SK-N-SH (cell line): ENCODE measurements around the gene ARAP3. TPM values are rescaled to one million over a fixed set of nuclear protein-coding genes. Genes with fewer than 3 reads are reported as not detected.

ENCODE experiments used
- CTCF ChIA-PET: fragments of 300-600, 350-600 bp; formaldehyde crosslinking; extraction: SDS; loops from one replicate; lab custom pipeline; 2021; lab: Yijun Ruan, JAX
- POLR2A ChIA-PET: fragments of 350-600 bp; sonication (Branson Sonifier 250); formaldehyde crosslinking; extraction: SDS; loops from one replicate; lab custom pipeline; 2020; ENCODE audit warnings: antibody characterized with exemption, inconsistent platforms; lab: Yijun Ruan, JAX
- DNase-seq: peaks from one replicate; pipeline ENCODE4 v3.0.0; 2012
- H2AFZ ChIP-seq: fragments of 200-600 bp; sonication (generic); 2 replicates; pipeline ENCODE4 v1.8.1; 2016; ENCODE audit warnings: antibody characterized with exemption, mild to moderate bottlenecking, low read depth
- H3F3A ChIP-seq: fragments of 200-600 bp; sonication (generic); replicated peaks from 2 replicates; pipeline ENCODE3; 2016; ENCODE audit warnings: antibody characterized with exemption, mild to moderate bottlenecking; ENCODE audit not compliant: insufficient read depth
- H3K27ac ChIP-seq, 2 experiments: fragments of 200-500 bp in 1 of 2; fragments of 200-600 bp in 1 of 2; sonication (Bioruptor generic) in 1 of 2; sonication (generic), shearing (Covaris generic) in 1 of 2; 2 replicates each; pipeline versions ENCODE4 v1.5.1 to v1.6.1; 2014 to 2016; ENCODE audit warnings: low read depth in 2 of 2, inconsistent platforms in 1 of 2, low read length in 1 of 2, mild to moderate bottlenecking in 1 of 2, mixed read lengths in 1 of 2
- H3K27me3 ChIP-seq: fragments of 200-600 bp; sonication (generic), shearing (Covaris generic); 2 replicates; pipeline ENCODE4 v1.6.1; 2016; ENCODE audit warnings: mixed run types; ENCODE audit not compliant: insufficient read depth
- H3K36me3 ChIP-seq, 2 experiments: fragments of 200-500 bp in 1 of 2; fragments of 200-600 bp in 1 of 2; sonication (Bioruptor generic) in 1 of 2; sonication (generic) in 1 of 2; replicated peaks in 1 of 2; 2 replicates each; pipeline versions ENCODE3 to v1.5.1; 2014 to 2016; ENCODE audit warnings: low read length in 1 of 2, mild to moderate bottlenecking in 1 of 2; ENCODE audit not compliant: insufficient read depth in 2 of 2, control insufficient read depth in 1 of 2
- H3K4me1 ChIP-seq, 2 experiments: fragments of 200-500 bp in 1 of 2; fragments of 200-600 bp in 1 of 2; sonication (Bioruptor generic) in 1 of 2; sonication (generic), shearing (Covaris generic) in 1 of 2; 2 replicates each; pipeline versions ENCODE4 v1.5.1 to v1.6.1; 2014 to 2016; ENCODE audit warnings: low read depth in 1 of 2, low read length in 1 of 2, mixed run types in 1 of 2; ENCODE audit not compliant: insufficient read depth in 2 of 2, control insufficient read depth in 1 of 2
- H3K4me2 ChIP-seq: fragments of 200-600 bp; sonication (generic), shearing (Covaris generic); 2 replicates; pipeline ENCODE4 v1.6.1; 2017; ENCODE audit warnings: mixed run types
- H3K4me3 ChIP-seq, 2 experiments: fragments of 200-500 bp in 1 of 2; fragments of 200-600 bp in 1 of 2; sonication (Bioruptor generic) in 1 of 2; sonication (generic), shearing (Covaris generic) in 1 of 2; 2 replicates each; pipeline versions ENCODE4 v1.5.1 to v1.8.1; 2014 to 2016; ENCODE audit warnings: low read depth in 2 of 2, inconsistent platforms in 1 of 2, low read length in 1 of 2, mild to moderate bottlenecking in 1 of 2, mixed read lengths in 1 of 2, moderate library complexity in 1 of 2
- H3K79me2 ChIP-seq: fragments of 200-600 bp; sonication (generic); 2 replicates; pipeline ENCODE4 v1.8.1; 2017; ENCODE audit warnings: mild to moderate bottlenecking; ENCODE audit not compliant: insufficient read depth
- H3K9ac ChIP-seq: fragments of 200-600 bp; sonication (generic); 2 replicates; pipeline ENCODE4 v1.6.1; 2017; ENCODE audit warnings: mixed run types
- H3K9me2 ChIP-seq: fragments of 200-600 bp; sonication (generic); 2 replicates; pipeline ENCODE4 v1.6.1; 2017; ENCODE audit warnings: mixed run types
- H3K9me3 ChIP-seq: fragments of 200-600 bp; sonication (generic); 2 replicates; pipeline ENCODE4 v1.6.1; 2017; ENCODE audit warnings: mixed run types, mild to moderate bottlenecking, moderate library complexity
- H4K20me1 ChIP-seq: fragments of 200-600 bp; sonication (generic); 2 replicates; pipeline ENCODE4 v1.6.1; 2017; ENCODE audit warnings: mild to moderate bottlenecking, mixed run types; ENCODE audit not compliant: insufficient read depth
- CTCF ChIP-seq: fragments of 200-600 bp; sonication (generic); IDR thresholded peaks from 2 replicates; pipeline ENCODE4 v1.6.1; 2017; ENCODE audit warnings: antibody characterized with exemption, mild to moderate bottlenecking, moderate library complexity
- EP300 ChIP-seq, 2 experiments: IDR thresholded peaks; 2 replicates each; pipeline versions ENCODE4 v1.4.0 to v1.6.1; 2012; ENCODE audit warnings: borderline replicate concordance in 1 of 2, low read depth in 1 of 2, low read length in 1 of 2
- FOSL2 ChIP-seq: IDR thresholded peaks from 2 replicates; pipeline ENCODE4 v1.4.0; 2012; ENCODE audit warnings: low read depth, mild to moderate bottlenecking, moderate library complexity, borderline replicate concordance
- FOXJ3 ChIP-seq: sonication (generic); formaldehyde crosslinking; IDR thresholded peaks from 2 replicates; pipeline ENCODE4 v1.5.1; 2020; ENCODE audit warnings: mild to moderate bottlenecking, missing genetic modification reagents
- FOXM1 ChIP-seq: IDR thresholded peaks from 2 replicates; pipeline ENCODE4 v1.4.0; 2012; ENCODE audit warnings: low read depth, mild to moderate bottlenecking
- GATA2 ChIP-seq: sonication (generic); formaldehyde crosslinking; IDR thresholded peaks from 2 replicates; pipeline ENCODE4 v1.5.0; 2020; ENCODE audit warnings: mild to moderate bottlenecking, missing genetic modification reagents
- JUND ChIP-seq: IDR thresholded peaks from 2 replicates; pipeline ENCODE4 v1.4.0; 2012
- MAX ChIP-seq: IDR thresholded peaks from 2 replicates; pipeline ENCODE4 v1.4.0; 2012; ENCODE audit warnings: low read depth
- NFIC ChIP-seq: IDR thresholded peaks from 2 replicates; pipeline ENCODE4 v1.4.0; 2012; ENCODE audit warnings: borderline replicate concordance
- NRF1 ChIP-seq: IDR thresholded peaks from 2 replicates; pipeline ENCODE4 v1.6.1; 2012; ENCODE audit warnings: low read depth, mild to moderate bottlenecking, low read length
- RAD21 ChIP-seq: IDR thresholded peaks from 2 replicates; pipeline ENCODE4 v1.6.1; 2012; ENCODE audit warnings: mild to moderate bottlenecking, low read length
- RFX5 ChIP-seq: IDR thresholded peaks from 2 replicates; pipeline ENCODE4 v1.6.1; 2012; ENCODE audit warnings: mild to moderate bottlenecking, improper control_type of control experiment, low read length
- SIN3A ChIP-seq: IDR thresholded peaks from 2 replicates; pipeline ENCODE4 v1.6.1; 2012; ENCODE audit warnings: low read depth, mild to moderate bottlenecking, low read length, moderate library complexity, borderline replicate concordance
- SMC3 ChIP-seq: IDR thresholded peaks from 2 replicates; pipeline ENCODE4 v1.6.1; 2012; ENCODE audit warnings: low read depth, low read length, improper control_type of control experiment
- TAF1 ChIP-seq: IDR thresholded peaks from 2 replicates; pipeline ENCODE4 v1.6.1; 2012; ENCODE audit warnings: low read depth, mild to moderate bottlenecking, low read length, moderate library complexity, borderline replicate concordance
- USF2 ChIP-seq: fragments of 150-350 bp; IDR thresholded peaks from 2 replicates; pipeline ENCODE4 v1.6.1; 2017; ENCODE audit warnings: antibody characterized with exemption, low read length, low read depth, borderline replicate concordance
- WGBS: methylation state at CpG from one replicate; pipeline ENCODE4 v1.1.6; 2017; ENCODE audit warnings: low lambda C conversion rate; 5-methylcytosine and 5-hydroxymethylcytosine counted together
- polyA plus RNA-seq, 3 experiments: library from polyadenylated mRNA; depleted of rRNA; stranded (reverse); fragments of >200 nt; gene quantifications; 2 replicates each; pipeline ENCODE4 v1.2.3, GENCODE V29; 2012
- TF ChIP-seq, protein P1 (sequence below): IDR thresholded peaks from 2 replicates; pipeline ENCODE4 v1.4.0; 2012; ENCODE audit warnings: low read depth, borderline replicate concordance

Gene ARAP3
- polyA plus RNA-seq, 1 of the 3 experiments (the other 2 are of a cell fraction) = 6.5 TPM

DNA sequence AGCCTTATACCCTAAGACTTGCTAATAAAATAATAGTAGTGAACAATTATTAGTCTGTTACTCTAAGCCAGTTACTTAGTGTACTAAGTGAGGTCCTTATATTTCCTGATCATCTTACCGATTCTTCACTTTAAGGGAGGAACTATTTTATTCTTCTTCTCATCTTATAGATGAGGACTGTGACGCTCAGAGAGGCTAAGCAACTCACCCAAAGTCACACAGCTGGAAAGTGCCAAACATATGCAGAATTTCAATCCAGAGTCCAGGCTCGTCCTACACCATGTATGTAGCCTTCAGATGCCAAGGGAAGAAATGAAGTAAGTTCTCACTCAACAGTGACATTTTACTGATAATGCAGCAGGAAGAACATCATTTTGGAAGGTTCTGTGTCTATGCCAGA is 34.4 kb upstream of the ARAP3 start (continued):
- TF ChIP-seq CTCF (no peak), SMC3 (no peak)

DNA sequence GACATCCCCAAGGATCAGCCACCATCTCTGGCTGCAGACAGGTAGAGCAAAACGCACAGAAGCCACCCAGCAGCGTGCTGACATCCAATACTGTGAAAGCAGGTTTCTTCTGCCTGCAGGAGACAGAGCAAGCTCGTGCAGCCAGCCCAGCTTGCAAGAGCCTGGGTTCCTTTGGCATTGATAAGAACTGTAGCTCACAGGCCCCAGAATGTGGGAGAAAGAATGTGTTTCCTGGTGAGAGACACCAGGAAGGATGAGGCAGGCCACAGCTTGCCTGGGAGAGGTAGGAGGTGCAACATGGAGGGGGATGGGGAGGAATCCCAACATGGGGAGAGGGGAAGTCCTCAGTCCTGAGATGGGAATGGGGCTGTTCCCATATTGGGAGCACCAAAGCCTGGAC is 34.0 kb upstream of the ARAP3 start:
- no peaks in the 10 kb centered on the region for H3K9me3 ChIP-seq
- no peak overlapping the region for H3K9ac ChIP-seq
- no peak overlapping the region for H3K4me3 ChIP-seq
- WGBS = 50% methylated on average over 2 of the region's 3 CpGs
- H2AFZ ChIP-seq = no peak overlapping the region
- no peak for DNase-seq
- no peaks in the 10 kb centered on the region for H3F3A ChIP-seq
- POLR2A ChIA-PET = no interaction called here
- no peak overlapping the region for H3K4me2 ChIP-seq
- TF ChIP-seq FOXM1 (no peak), NRF1 (no peak), GATA2 (CRISPR knock-in tag) (no peak), SIN3A (no peak), JUND (no peak), TAF1 (no peak), SMC3 (no peak), FOSL2 (no peak), EP300 (IDR thresholded peaks at IDR 0.05; ENCODE audit: borderline replicate concordance in 1 of 2, low read depth in 1 of 2, low read length in 1 of 2) (no peak), RAD21 (no peak), MAX (no peak), RFX5 (no peak), FOXJ3 (no peak), USF2 (no peak), NFIC (no peak)
- TF ChIP-seq, protein P1, sequence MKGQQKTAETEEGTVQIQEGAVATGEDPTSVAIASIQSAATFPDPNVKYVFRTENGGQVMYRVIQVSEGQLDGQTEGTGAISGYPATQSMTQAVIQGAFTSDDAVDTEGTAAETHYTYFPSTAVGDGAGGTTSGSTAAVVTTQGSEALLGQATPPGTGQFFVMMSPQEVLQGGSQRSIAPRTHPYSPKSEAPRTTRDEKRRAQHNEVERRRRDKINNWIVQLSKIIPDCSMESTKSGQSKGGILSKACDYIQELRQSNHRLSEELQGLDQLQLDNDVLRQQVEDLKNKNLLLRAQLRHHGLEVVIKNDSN = no peak
- TF ChIP-seq, all 33 proteins: peak for 0
- H4K20me1 ChIP-seq = no peaks in the 10 kb centered on the region
- no peaks in the 10 kb centered on the region for H3K9me2 ChIP-seq
- peaks cover 0 to 15% of the 10 kb centered on the region in 2 experiments; a peak in 1 of 4 replicates for H3K4me1 ChIP-seq
- no peaks in the 10 kb centered on the region for H3K36me3 ChIP-seq
- H3K27me3 ChIP-seq = no peaks in the 10 kb centered on the region; the same call in none of the 2 replicates
- CTCF ChIA-PET = interaction anchor here (0.9 to 5.2 kb wide), 8 partner anchors 14 to 116 kb away, joined by 3 to 31 read pairs (median 4); no protein-coding TSS in a partner anchor
- H3K79me2 ChIP-seq = no peaks in the 10 kb centered on the region
- no peak overlapping the region for H3K27ac ChIP-seq
